A549 (cell line): Measurements from ENCODE around the gene NAT16.

Source experiments
- CHD2 ChIP-seq: fragments of 150-350 bp; IDR thresholded peaks from 2 replicates; pipeline ENCODE4 v1.6.1; 2014; ENCODE audit warnings: low read length; ENCODE audit not compliant: partially characterized antibody
- EP300 ChIP-seq, 2 experiments: fragments of >200 bp; sonication (Bioruptor Twin); formaldehyde crosslinking; IDR thresholded peaks; 2 replicates in 1 of 2; 3 replicates in 1 of 2; pipeline ENCODE4 v1.6.1; 2016 to 2017
- FOSL2 ChIP-seq, 2 experiments: fragments of 450-650 bp in 1 of 2; fragments of >200 bp in 1 of 2; sonication (Bioruptor Twin) in 1 of 2; formaldehyde crosslinking; IDR thresholded peaks; 2 replicates each; pipeline versions ENCODE4 v1.5.0 to v1.6.1; 2016 to 2020; ENCODE audit warnings: mild to moderate bottlenecking in 1 of 2, moderate library complexity in 1 of 2
- JUNB ChIP-seq: fragments of >200 bp; sonication (Bioruptor Twin); formaldehyde crosslinking; IDR thresholded peaks from 2 replicates; pipeline ENCODE4 v1.6.1; 2016
- MAFK ChIP-seq: fragments of 450-650 bp; IDR thresholded peaks from 2 replicates; pipeline ENCODE4 v1.6.1; 2014; ENCODE audit not compliant: partially characterized antibody
- POLR2A ChIP-seq: IDR thresholded peaks from 2 replicates; pipeline ENCODE4 v1.6.1; 2012; ENCODE audit warnings: mild to moderate bottlenecking, low read length
- TF ChIP-seq, protein P1 (sequence below): fragments of >200 bp; sonication (Bioruptor Twin); formaldehyde crosslinking; IDR thresholded peaks from 3 replicates; pipeline ENCODE4 v1.5.1; 2016

DNA sequence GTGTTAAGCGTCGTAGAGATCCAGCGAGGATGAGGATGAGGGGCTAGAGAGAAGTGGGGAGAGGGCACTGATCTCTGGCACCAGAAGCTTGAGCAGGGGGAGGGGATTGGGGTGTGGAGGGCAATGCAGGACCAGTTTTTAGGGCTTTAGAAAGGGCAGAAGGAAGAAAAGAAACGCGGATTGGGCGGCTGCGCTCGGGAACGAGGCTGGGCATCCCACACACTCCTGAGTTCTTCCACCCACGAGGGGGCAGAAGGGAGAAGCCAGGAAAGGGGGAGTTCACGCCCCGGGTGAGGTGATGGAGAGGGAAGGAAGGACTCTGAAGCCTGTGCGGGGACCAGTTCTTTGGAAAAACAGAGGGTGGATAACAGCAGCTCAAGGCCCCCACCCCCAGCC, 8.7 kb downstream of the NAT16 start:
- TF ChIP-seq POLR2A, result no peak
- no peak for TF ChIP-seq EP300 (IDR thresholded peaks at IDR 0.05)
- TF ChIP-seq FOSL2 (IDR thresholded peaks at IDR 0.05), result no peak
- no peak for TF ChIP-seq FOSL2 (CRISPR knock-in tag; IDR thresholded peaks at IDR 0.05)
- TF ChIP-seq, protein P1, sequence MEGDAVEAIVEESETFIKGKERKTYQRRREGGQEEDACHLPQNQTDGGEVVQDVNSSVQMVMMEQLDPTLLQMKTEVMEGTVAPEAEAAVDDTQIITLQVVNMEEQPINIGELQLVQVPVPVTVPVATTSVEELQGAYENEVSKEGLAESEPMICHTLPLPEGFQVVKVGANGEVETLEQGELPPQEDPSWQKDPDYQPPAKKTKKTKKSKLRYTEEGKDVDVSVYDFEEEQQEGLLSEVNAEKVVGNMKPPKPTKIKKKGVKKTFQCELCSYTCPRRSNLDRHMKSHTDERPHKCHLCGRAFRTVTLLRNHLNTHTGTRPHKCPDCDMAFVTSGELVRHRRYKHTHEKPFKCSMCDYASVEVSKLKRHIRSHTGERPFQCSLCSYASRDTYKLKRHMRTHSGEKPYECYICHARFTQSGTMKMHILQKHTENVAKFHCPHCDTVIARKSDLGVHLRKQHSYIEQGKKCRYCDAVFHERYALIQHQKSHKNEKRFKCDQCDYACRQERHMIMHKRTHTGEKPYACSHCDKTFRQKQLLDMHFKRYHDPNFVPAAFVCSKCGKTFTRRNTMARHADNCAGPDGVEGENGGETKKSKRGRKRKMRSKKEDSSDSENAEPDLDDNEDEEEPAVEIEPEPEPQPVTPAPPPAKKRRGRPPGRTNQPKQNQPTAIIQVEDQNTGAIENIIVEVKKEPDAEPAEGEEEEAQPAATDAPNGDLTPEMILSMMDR, result no peak
- TF ChIP-seq JUNB, result no peak
- no peak for TF ChIP-seq CHD2
- TF ChIP-seq MAFK, result no peak
